Liver (tissue), 9 donors: ENCODE results near the gene GPI. TPM values are rescaled to one million over a fixed set of nuclear protein-coding genes. Genes with fewer than 3 reads are reported as not detected.

Experiments
- DNase-seq: peaks from one replicate; pipeline ENCODE4 v3.0.0-alpha.2; 2017; ENCODE audit warnings: low spot score
- H3K27ac ChIP-seq, 2 donors: one replicate each; pipeline ENCODE4 v1.7.0; 2013; ENCODE audit warnings: inconsistent platforms in 2 of 2, low read length in 2 of 2, control low read depth in 1 of 2, low read depth in 1 of 2, mild to moderate bottlenecking in 1 of 2
- H3K27me3 ChIP-seq, 4 donors: one replicate each; pipeline versions ENCODE4 v1.6.1 to v1.7.0; 2013; ENCODE audit warnings: low read length in 3 of 4, inconsistent platforms in 1 of 4, mild to moderate bottlenecking in 1 of 4, moderate library complexity in 1 of 4; ENCODE audit not compliant: control insufficient read depth in 4 of 4, insufficient read depth in 4 of 4
- H3K36me3 ChIP-seq, 4 donors: one replicate each; pipeline versions ENCODE4 v1.6.1 to v1.7.0; 2013; ENCODE audit warnings: low read length in 3 of 4, mild to moderate bottlenecking in 3 of 4, low read depth in 1 of 4, moderate library complexity in 1 of 4; ENCODE audit not compliant: control insufficient read depth in 4 of 4, insufficient read depth in 3 of 4
- H3K4me1 ChIP-seq, 4 donors: one replicate each; pipeline versions ENCODE4 v1.6.1 to v1.7.0; 2013; ENCODE audit warnings: low read length in 3 of 4, mild to moderate bottlenecking in 3 of 4, moderate library complexity in 1 of 4; ENCODE audit not compliant: control insufficient read depth in 4 of 4, insufficient read depth in 4 of 4
- H3K4me3 ChIP-seq, 3 donors: one replicate each; pipeline versions ENCODE4 v1.6.1 to v1.7.0; 2013; ENCODE audit warnings: low read length in 3 of 3, control low read depth in 1 of 3, low read depth in 1 of 3, mild to moderate bottlenecking in 1 of 3
- H3K9ac ChIP-seq, 2 donors: one replicate each; pipeline ENCODE4 v1.7.0; 2013; ENCODE audit warnings: low read length in 2 of 2, mild to moderate bottlenecking in 2 of 2, moderate library complexity in 2 of 2, control low read depth in 1 of 2, low read depth in 1 of 2
- H3K9me3 ChIP-seq, 4 donors: one replicate each; pipeline versions ENCODE4 v1.6.1 to v1.7.0; 2013; ENCODE audit warnings: low read length in 3 of 4; ENCODE audit not compliant: control insufficient read depth in 4 of 4
- FOXA2 ChIP-seq: IDR thresholded peaks from 2 replicates; pipeline ENCODE4 v1.6.1; 2016; ENCODE audit warnings: antibody characterized with exemption
- GABPA ChIP-seq, 2 donors: IDR thresholded peaks in 1 of 2; conservative IDR thresholded peaks in 1 of 2; 2 replicates each; pipeline ENCODE4 v1.6.1; 2016; ENCODE audit warnings: antibody characterized with exemption in 2 of 2, mild to moderate bottlenecking in 1 of 2, moderate library complexity in 1 of 2
- HNF4A ChIP-seq, 2 donors: conservative IDR thresholded peaks; 2 replicates each; pipeline ENCODE4 v1.6.1; 2016; ENCODE audit warnings: antibody characterized with exemption in 2 of 2, mild to moderate bottlenecking in 2 of 2
- HNF4G ChIP-seq: IDR thresholded peaks from 2 replicates; pipeline ENCODE4 v1.6.1; 2016; ENCODE audit warnings: antibody characterized with exemption
- JUND ChIP-seq, 2 donors: IDR thresholded peaks; 2 replicates each; pipeline ENCODE4 v1.6.1; 2016; ENCODE audit warnings: antibody characterized with exemption in 2 of 2
- NR2F2 ChIP-seq: IDR thresholded peaks from 2 replicates; pipeline ENCODE4 v1.6.1; 2016; ENCODE audit warnings: antibody characterized with exemption
- RAD21 ChIP-seq, 2 donors: IDR thresholded peaks; 2 replicates each; pipeline ENCODE4 v1.6.1; 2016; ENCODE audit warnings: antibody characterized with exemption in 2 of 2, mild to moderate bottlenecking in 2 of 2
- RXRA ChIP-seq, 2 donors: IDR thresholded peaks; 2 replicates each; pipeline ENCODE4 v1.6.1; 2017 to 2018; ENCODE audit warnings: antibody characterized with exemption in 2 of 2, mild to moderate bottlenecking in 1 of 2
- SP1 ChIP-seq: IDR thresholded peaks from 2 replicates; pipeline ENCODE4 v1.6.1; 2018; ENCODE audit warnings: antibody characterized with exemption, mild to moderate bottlenecking
- TAF1 ChIP-seq: conservative IDR thresholded peaks from 2 replicates; pipeline ENCODE4 v1.6.1; 2016; ENCODE audit warnings: antibody characterized with exemption, mild to moderate bottlenecking
- YY1 ChIP-seq: IDR thresholded peaks from 2 replicates; pipeline ENCODE4 v1.6.1; 2016; ENCODE audit warnings: antibody characterized with exemption, mild to moderate bottlenecking
- WGBS: extraction: QIAGEN DNeasy Blood & Tissue Kit; methylation state at CpG from one replicate; pipeline ENCODE4 v1.1.7; 2013; 5-methylcytosine and 5-hydroxymethylcytosine counted together
- polyA plus RNA-seq, 2 donors: library from polyadenylated mRNA; stranded (reverse) in 1 of 2; unstranded in 1 of 2; fragments of 200-250 nt in 1 of 2; fragments of >200 nt in 1 of 2; fragmentation: Nextera tagmentation in 1 of 2; extraction: Ambion mirVana in 1 of 2; gene quantifications; one replicate each; pipeline versions ENCODE4 v1.2.1 to v1.2.3, GENCODE V29; 2013 to 2015
- total RNA-seq, 2 donors: library from RNA; depleted of rRNA; stranded (reverse); fragments of >200 nt; gene quantifications; one replicate each; pipeline ENCODE4 v1.2.3, GENCODE V29; 2014
- TF ChIP-seq, protein P1 (sequence below): IDR thresholded peaks from 2 replicates; pipeline ENCODE4 v1.6.1; 2016; ENCODE audit warnings: antibody characterized with exemption
- TF ChIP-seq, protein P2 (sequence below): IDR thresholded peaks from 2 replicates; pipeline ENCODE4 v1.6.1; 2016; ENCODE audit warnings: antibody characterized with exemption
- TF ChIP-seq, protein P3 (sequence below): IDR thresholded peaks from 2 replicates; pipeline ENCODE4 v1.6.1; 2016; ENCODE audit warnings: antibody characterized with exemption
- TF ChIP-seq, protein P4 (sequence below): fragments of 150-350 bp; IDR thresholded peaks from 2 replicates; pipeline ENCODE4 v1.5.1; 2017; ENCODE audit warnings: improper control_type of control experiment, low read depth, low read length; ENCODE audit not compliant: missing input control
- donor health status: healthy.
- donor health status: healthy.
- donor health status: healthy.
- donor health status: healthy.
- donor health status: healthy.

The GPI gene
- total and polyA plus RNA-seq, 4 donors = 61.8 to 191 (median 158) TPM

DNA sequence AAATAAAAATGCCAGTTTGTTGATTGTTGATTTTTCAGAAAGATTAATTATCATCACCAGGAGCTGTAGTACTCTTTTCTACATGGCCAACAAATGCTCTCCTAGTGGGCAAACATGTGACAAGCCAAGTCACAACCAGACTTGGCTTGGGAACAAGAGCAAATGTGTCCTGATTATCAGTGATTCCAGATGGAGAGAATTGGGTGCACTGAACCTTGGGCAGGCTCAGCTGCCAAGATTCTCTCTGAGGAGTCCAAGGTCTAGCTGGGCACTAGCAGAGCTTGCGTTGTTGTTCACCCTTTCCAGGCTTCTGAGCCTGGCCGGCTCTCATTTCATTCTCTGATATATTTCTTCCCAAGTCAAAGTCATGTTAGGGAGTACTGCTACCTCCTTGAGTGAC lies 27.3 kb upstream of the GPI start (continued):
- TF ChIP-seq GABPA (IDR thresholded peaks at IDR 0.05 in 1 of 2, conservative IDR thresholded peaks at IDR 0.05 in 1 of 2) (peak in 1 of 2 donors; percentile 36), NR2F2 (no peak), RAD21 (IDR thresholded peaks at IDR 0.05) (peak; percentile 54 to 58)
- TF ChIP-seq, protein P1, sequence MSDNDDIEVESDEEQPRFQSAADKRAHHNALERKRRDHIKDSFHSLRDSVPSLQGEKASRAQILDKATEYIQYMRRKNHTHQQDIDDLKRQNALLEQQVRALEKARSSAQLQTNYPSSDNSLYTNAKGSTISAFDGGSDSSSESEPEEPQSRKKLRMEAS = peak; percentile 59
- TF ChIP-seq, protein P2, sequence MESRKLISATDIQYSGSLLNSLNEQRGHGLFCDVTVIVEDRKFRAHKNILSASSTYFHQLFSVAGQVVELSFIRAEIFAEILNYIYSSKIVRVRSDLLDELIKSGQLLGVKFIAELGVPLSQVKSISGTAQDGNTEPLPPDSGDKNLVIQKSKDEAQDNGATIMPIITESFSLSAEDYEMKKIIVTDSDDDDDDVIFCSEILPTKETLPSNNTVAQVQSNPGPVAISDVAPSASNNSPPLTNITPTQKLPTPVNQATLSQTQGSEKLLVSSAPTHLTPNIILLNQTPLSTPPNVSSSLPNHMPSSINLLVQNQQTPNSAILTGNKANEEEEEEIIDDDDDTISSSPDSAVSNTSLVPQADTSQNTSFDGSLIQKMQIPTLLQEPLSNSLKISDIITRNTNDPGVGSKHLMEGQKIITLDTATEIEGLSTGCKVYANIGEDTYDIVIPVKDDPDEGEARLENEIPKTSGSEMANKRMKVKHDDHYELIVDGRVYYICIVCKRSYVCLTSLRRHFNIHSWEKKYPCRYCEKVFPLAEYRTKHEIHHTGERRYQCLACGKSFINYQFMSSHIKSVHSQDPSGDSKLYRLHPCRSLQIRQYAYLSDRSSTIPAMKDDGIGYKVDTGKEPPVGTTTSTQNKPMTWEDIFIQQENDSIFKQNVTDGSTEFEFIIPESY = peak; percentile 74

DNA sequence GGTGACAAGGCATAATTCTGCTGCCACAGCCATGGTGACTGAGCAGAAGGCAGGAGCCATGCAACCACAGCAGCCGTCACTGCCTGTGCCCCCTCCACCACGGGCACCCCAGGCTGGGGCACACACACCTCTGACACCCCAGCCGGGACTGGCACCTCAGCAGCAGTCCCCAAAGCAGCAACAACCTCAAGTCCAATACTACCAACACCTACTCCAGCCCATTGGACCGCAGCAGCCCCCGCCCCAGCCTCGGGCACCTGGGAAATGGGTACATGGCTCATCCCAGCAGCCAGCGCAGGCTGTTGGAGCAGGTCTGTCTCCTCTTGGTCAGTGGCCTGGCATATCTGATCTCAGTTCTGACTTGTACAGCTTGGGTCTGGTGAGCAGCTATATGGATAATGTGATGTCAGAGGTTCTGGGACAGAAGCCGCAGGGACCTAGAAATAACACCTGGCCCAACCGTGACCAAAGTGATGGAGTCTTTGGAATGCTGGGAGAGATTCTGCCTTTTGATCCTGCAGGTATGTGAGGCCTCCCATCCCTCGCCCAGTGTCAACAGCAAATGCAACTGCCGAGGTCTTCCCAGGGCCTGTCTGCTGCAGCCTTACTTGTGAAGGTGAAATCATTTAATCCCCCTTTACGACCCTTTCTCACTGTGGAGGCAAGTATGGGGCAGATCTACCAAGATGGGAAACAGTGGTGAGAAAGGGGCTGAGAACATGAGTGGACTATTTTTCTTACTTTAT lies 22.9 kb upstream of the GPI start:
- TF ChIP-seq RXRA (IDR thresholded peaks at IDR 0.05) = no peak
- no peak for DNase-seq
- Histone ChIP-seq H3K4me1 (peaks cover 6 to 22% (median 16%) of the 10 kb centered on the region in 4 donors), H3K4me3 (no peak overlapping the region), H3K36me3 (peaks cover 7 to 38% (median 24%) of the 10 kb centered on the region in 4 donors), H3K27me3 (no peaks in the 10 kb centered on the region), H3K27ac (no peak overlapping the region), H3K9me3 (no peaks in the 10 kb centered on the region), H3K9ac (no peak overlapping the region)
- 92% methylated on average over 12 of the region's 12 CpGs for WGBS

DNA sequence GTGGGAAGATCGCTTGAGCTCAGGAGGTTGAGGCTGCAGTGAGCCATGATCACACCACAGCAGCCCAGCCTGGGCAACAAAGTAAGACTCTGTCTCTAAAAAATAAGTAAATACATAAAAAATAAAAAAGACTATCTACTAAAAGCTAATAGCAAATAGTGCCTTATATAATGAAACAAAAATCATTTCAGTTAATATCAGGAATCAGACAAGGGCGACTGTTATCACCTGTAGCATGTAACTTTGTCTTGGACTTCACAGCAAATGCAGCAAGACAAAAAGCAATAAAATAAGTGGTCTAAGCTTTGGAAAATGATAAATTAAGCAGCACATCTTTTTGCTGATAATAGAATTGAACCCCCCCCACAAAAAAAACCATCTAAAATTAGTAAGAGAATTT lies 21.2 kb upstream of the GPI start:
- Histone ChIP-seq H3K4me3 (no peak overlapping the region), H3K27ac (no peak overlapping the region), H3K9ac (no peak overlapping the region), H3K27me3 (no peaks in the 10 kb centered on the region), H3K4me1 (peaks cover 0 to 6% (median 1%) of the 10 kb centered on the region in 4 donors), H3K9me3 (no peaks in the 10 kb centered on the region), H3K36me3 (peaks cover 13 to 44% (median 28%) of the 10 kb centered on the region in 4 donors)
- 96% methylated on average over 2 of the region's 2 CpGs for WGBS
- TF ChIP-seq JUND (IDR thresholded peaks at IDR 0.05) = no peak
- TF ChIP-seq GABPA (IDR thresholded peaks at IDR 0.05 in 1 of 2, conservative IDR thresholded peaks at IDR 0.05 in 1 of 2) = no peak
- TF ChIP-seq, protein P2 = no peak
- DNase-seq = no peak

DNA sequence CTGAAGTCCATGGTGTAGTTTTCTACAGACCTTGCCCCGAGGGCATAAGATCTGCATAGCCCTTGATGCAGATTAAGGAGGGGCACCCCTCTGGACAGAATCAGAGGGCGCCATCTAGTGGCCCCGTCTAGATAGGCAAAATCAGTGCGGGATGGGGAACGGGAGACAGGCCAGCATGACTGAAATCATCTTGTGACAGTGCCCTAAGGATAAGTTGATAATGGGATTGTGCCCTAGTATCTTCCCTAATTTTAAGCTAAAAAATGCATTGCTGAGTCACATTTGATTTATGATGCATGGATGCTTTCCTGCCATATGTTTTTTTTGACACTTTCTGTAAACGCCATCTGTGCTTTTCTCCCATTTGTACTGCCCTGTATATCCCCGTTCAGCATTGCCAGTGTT lies 19.0 kb upstream of the GPI start:
- Histone ChIP-seq H3K36me3 (peaks cover 11 to 41% (median 22%) of the 10 kb centered on the region in 4 donors), H3K9ac (no peak overlapping the region), H3K4me3 (no peak overlapping the region), H3K4me1 (peaks cover 0 to 5% (median 1%) of the 10 kb centered on the region in 4 donors), H3K27ac (no peak overlapping the region), H3K9me3 (no peaks in the 10 kb centered on the region), H3K27me3 (no peaks in the 10 kb centered on the region)
- peak; percentile 74 for DNase-seq
- WGBS = 33% methylated on average over 7 of the region's 7 CpGs
- TF ChIP-seq, protein P1 = no peak
- TF ChIP-seq, protein P3, sequence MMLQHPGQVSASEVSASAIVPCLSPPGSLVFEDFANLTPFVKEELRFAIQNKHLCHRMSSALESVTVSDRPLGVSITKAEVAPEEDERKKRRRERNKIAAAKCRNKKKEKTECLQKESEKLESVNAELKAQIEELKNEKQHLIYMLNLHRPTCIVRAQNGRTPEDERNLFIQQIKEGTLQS = no peak
- TF ChIP-seq SP1 = peak; percentile 31
- no peak for TF ChIP-seq GABPA (IDR thresholded peaks at IDR 0.05 in 1 of 2, conservative IDR thresholded peaks at IDR 0.05 in 1 of 2)
- TF ChIP-seq, protein P4, sequence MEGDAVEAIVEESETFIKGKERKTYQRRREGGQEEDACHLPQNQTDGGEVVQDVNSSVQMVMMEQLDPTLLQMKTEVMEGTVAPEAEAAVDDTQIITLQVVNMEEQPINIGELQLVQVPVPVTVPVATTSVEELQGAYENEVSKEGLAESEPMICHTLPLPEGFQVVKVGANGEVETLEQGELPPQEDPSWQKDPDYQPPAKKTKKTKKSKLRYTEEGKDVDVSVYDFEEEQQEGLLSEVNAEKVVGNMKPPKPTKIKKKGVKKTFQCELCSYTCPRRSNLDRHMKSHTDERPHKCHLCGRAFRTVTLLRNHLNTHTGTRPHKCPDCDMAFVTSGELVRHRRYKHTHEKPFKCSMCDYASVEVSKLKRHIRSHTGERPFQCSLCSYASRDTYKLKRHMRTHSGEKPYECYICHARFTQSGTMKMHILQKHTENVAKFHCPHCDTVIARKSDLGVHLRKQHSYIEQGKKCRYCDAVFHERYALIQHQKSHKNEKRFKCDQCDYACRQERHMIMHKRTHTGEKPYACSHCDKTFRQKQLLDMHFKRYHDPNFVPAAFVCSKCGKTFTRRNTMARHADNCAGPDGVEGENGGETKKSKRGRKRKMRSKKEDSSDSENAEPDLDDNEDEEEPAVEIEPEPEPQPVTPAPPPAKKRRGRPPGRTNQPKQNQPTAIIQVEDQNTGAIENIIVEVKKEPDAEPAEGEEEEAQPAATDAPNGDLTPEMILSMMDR = peak; percentile 80
- no peak for TF ChIP-seq YY1
- TF ChIP-seq NR2F2 = no peak
- TF ChIP-seq RAD21 (IDR thresholded peaks at IDR 0.05) = peak; percentile 95 to 96
- peak; percentile 83 for TF ChIP-seq HNF4G
- TF ChIP-seq FOXA2 = no peak
- peak; percentile 92 to 95 for TF ChIP-seq HNF4A (conservative IDR thresholded peaks at IDR 0.05)
- peak in 1 of 2 donors; percentile 45 for TF ChIP-seq RXRA (IDR thresholded peaks at IDR 0.05)
- TF ChIP-seq TAF1 = no peak
